ENCODE results near the gene GJA5.

The GJA5 gene

DNA sequence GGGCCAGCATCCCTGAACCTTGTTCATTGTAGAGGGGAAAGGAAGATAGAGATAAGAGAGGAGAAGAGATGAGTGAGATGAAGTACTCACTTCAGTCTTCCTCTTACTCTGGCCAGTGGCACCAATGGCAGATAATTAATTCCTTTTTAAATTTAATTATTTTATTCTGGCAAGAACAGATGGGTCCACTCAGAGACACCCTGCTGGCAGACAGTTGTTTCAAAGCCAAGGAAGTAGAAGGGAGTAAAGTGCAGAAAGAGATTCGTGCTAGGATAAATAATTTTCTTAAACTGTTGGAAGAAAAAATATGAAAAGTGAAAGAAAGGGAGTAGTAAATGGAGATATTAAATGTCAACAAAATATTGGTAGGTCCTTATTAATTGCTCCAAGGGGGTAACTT lies 7.7 kb upstream of the GJA5 start:
- Histone ChIP-seq H3K9me3 (ENCODE audit: control insufficient read depth, insufficient read depth, low read length) (no peaks in the 10 kb centered on the region), H3K36me3 (ENCODE audit: control insufficient read depth, insufficient read depth, low read length) (no peaks in the 10 kb centered on the region), H3K27me3 (ENCODE audit: control insufficient read depth, insufficient read depth, low read length) (no peaks in the 10 kb centered on the region), H3K27ac (ENCODE audit: low read length) (no peak overlapping the region), H3K4me1 (ENCODE audit: control insufficient read depth, insufficient read depth, low read length) (no peaks in the 10 kb centered on the region), H3K4me3 (ENCODE audit: low read length) (no peak overlapping the region)
- no peak for DNase-seq (ENCODE audit: low read depth, low spot score)
- 100% methylated on average over 1 of the region's 1 CpG for WGBS (ENCODE audit: insufficient coverage, insufficient read length)

DNA sequence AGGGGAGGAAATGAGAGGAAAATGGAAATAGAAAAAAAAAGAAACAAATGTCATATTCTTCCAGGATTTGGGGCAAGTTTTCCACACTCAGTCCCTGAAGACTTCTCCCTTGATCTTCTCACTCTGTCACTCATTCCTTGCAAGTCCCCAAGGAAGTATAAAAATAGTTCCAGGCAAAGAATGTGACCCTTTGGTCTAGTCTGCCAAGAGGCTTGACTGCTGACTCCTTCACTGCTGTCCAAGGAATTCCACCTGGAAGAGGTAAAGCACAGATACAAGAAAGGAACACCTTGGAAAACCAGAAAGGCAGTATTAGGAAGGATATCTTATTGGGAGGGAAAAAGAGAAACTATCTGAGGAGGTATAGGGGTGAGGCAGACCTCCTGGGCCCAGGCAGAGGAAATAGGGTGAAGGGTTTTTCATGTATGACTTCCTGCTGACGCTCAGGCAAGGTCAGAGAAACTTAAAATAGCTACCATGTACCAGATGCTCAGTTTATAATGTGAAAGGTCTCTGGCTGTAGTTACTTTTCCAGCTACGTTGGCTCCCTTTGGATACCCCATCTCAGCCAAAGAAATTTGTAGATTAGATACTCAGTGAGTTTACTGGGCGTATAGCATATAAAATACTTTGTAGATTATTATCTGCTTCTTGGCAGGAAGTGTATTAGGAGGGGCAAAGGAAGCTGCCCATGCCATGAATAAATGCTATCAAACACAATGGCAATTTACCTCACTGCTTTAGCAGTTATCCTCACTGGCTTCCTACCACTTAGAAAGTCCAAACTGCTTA lies 2.0 kb upstream of the GJA5 start:
- H3K4me3 ChIP-seq (ENCODE audit: low read length), result no peak overlapping the region
- no peaks in the 10 kb centered on the region for H3K36me3 ChIP-seq (ENCODE audit: control insufficient read depth, insufficient read depth, low read length)
- H3K4me1 ChIP-seq (ENCODE audit: control insufficient read depth, insufficient read depth, low read length), result no peaks in the 10 kb centered on the region
- H3K27ac ChIP-seq (ENCODE audit: low read length), result no peak overlapping the region
- no peaks in the 10 kb centered on the region for H3K27me3 ChIP-seq (ENCODE audit: control insufficient read depth, insufficient read depth, low read length)
- no CpG with 5 or more reads among the region's 3 CpGs for WGBS (ENCODE audit: insufficient coverage, insufficient read length)
- H3K9me3 ChIP-seq (ENCODE audit: control insufficient read depth, insufficient read depth, low read length), result no peaks in the 10 kb centered on the region
- no peak for DNase-seq (ENCODE audit: low read depth, low spot score)

DNA sequence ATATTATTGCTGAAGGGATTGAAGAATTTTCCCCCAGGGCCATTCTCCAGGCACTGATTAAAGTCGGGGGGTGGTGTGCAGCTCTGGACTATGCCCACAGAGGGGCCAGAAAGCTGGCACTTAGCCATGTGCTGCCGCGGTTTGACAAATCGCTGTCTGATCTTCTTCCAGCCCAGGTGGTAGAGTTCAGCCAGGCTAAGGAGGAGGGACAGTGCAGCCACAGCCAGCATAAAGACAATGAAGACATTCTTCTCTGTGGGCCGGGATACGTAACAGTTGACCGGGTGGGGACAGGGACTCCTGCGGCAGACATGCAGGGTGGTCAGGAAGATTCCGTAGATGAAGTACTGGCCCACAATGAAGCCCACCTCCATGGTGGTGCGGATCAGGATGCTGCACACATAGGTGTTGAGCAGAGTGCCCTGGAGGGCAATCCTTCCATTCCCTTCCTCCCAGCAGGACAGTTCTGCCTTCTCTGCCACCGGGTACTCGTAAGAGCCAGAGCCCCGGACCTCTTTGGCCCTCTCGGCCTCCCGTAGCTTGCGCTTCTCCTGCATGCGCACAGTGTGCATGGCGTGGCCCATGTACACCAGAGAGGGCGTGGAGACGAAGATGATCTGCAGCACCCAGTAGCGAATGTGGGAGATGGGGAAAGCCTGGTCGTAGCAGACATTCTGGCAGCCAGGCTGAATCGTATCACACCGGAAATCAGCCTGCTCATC lies 1.9 kb downstream of the GJA5 start:
- H3K36me3 ChIP-seq (ENCODE audit: control insufficient read depth, insufficient read depth, low read length), result no peaks in the 10 kb centered on the region
- no peak overlapping the region for H3K27ac ChIP-seq (ENCODE audit: low read length)
- no peaks in the 10 kb centered on the region for H3K27me3 ChIP-seq (ENCODE audit: control insufficient read depth, insufficient read depth, low read length)
- no peak for DNase-seq (ENCODE audit: low read depth, low spot score)
- WGBS (ENCODE audit: insufficient coverage, insufficient read length), result no CpG with 5 or more reads among the region's 24 CpGs
- no peaks in the 10 kb centered on the region for H3K9me3 ChIP-seq (ENCODE audit: control insufficient read depth, insufficient read depth, low read length)
- H3K4me3 ChIP-seq (ENCODE audit: low read length), result no peak overlapping the region
- no peaks in the 10 kb centered on the region for H3K4me1 ChIP-seq (ENCODE audit: control insufficient read depth, insufficient read depth, low read length)

DNA sequence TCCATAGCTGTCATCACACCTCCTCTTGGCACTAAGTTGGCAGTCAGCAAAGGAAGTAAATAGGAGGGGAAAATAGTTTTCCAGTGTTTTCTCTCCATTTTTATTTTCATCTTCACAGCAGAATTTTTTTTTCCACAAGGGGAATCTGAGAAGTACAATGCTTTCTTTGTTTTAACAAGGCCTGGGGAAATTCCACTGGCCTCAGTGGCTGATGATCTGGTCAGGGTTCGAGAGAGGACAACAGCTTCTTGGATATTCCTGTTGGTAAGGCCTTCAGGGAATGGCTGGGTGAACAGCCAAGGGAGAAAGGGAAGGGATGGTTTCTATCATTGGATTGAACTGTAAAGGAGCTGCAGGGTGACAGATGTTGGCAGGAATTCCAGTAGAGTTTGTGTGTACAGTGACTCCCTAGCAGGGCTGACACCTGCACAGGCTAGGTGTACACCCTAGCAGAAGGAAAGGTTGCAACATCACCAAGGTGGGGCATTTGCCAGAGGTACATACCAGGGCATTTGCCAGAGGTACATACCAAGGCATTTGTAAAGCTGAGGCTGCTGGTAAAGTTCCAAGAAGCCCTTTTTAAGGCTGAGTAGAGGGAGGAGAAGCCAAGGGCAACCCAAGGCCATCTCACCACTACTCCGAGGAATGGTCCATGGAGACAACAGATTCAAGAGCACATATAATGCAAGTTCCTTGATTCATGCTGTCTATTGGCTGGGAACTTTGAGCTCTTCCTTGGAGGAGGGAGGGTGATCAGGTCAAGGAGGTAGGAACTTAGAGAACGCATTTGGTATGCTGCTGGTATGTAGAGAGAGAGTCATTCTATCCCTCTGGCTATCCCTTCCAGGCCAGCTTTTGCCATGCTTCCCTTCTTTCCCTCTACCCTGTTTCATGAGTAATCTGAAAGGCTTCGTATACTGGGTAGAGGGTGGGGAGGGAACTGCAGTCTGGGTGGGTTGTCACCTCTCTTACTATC lies 3.1 kb downstream of the GJA5 start:
- no peaks in the 10 kb centered on the region for H3K9me3 ChIP-seq (ENCODE audit: control insufficient read depth, insufficient read depth, low read length)
- no peak for DNase-seq (ENCODE audit: low read depth, low spot score)
- no CpG with 5 or more reads among the region's 4 CpGs for WGBS (ENCODE audit: insufficient coverage, insufficient read length)
- no peaks in the 10 kb centered on the region for H3K27me3 ChIP-seq (ENCODE audit: control insufficient read depth, insufficient read depth, low read length)
- no peak overlapping the region for H3K4me3 ChIP-seq (ENCODE audit: low read length)
- H3K4me1 ChIP-seq (ENCODE audit: control insufficient read depth, insufficient read depth, low read length), result no peaks in the 10 kb centered on the region
- H3K36me3 ChIP-seq (ENCODE audit: control insufficient read depth, insufficient read depth, low read length), result no peaks in the 10 kb centered on the region
- H3K27ac ChIP-seq (ENCODE audit: low read length), result no peak overlapping the region

DNA sequence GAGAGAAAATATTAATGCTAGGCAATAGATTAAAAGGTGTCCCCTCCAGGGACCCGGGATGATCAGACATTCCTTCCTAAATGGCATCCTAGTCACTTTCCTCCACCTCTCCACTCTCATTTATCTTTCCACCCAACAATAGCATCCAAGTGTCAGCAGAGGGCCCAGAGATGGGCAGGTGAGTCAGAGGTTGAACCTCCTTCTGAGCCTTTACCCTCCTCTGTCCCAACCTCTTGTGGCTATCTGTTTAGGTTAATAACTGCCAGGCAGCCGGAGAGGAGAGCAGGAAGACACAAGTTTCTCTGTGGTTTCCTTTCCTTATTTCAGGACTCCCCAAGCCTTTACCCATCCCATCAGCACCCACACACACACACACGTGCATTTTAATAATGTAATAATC lies 4.1 kb downstream of the GJA5 start:
- H3K4me1 ChIP-seq (ENCODE audit: control insufficient read depth, insufficient read depth, low read length), result no peaks in the 10 kb centered on the region
- H3K36me3 ChIP-seq (ENCODE audit: control insufficient read depth, insufficient read depth, low read length), result no peaks in the 10 kb centered on the region
- H3K27ac ChIP-seq (ENCODE audit: low read length), result no peak overlapping the region
- no peak for DNase-seq (ENCODE audit: low read depth, low spot score)
- no peaks in the 10 kb centered on the region for H3K9me3 ChIP-seq (ENCODE audit: control insufficient read depth, insufficient read depth, low read length)
- no CpG with 5 or more reads among the region's 3 CpGs for WGBS (ENCODE audit: insufficient coverage, insufficient read length)
- no peak overlapping the region for H3K4me3 ChIP-seq (ENCODE audit: low read length)
- no peaks in the 10 kb centered on the region for H3K27me3 ChIP-seq (ENCODE audit: control insufficient read depth, insufficient read depth, low read length)

DNA sequence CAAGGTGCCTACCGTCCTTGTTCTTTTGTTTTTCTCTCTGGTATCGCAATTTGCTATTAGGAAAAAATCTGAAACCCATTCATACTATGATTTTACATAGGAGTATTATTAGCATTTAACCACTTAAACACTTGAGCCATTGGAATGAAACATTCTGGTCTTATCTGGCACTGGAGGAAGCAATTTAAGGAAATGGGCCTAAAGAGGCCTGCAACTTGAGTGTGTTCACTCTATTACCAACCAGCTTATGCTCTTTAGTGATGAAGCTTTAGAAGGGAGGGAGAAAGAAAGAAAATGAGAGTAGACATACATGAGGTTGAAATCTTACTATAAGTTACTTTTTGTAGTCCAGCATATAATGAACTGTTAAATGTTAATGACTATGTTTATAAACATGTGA lies 5.7 kb downstream of the GJA5 start:
- no peak overlapping the region for H3K27ac ChIP-seq (ENCODE audit: low read length)
- H3K4me1 ChIP-seq (ENCODE audit: control insufficient read depth, insufficient read depth, low read length), result no peaks in the 10 kb centered on the region
- H3K36me3 ChIP-seq (ENCODE audit: control insufficient read depth, insufficient read depth, low read length), result no peaks in the 10 kb centered on the region
- H3K9me3 ChIP-seq (ENCODE audit: control insufficient read depth, insufficient read depth, low read length), result no peaks in the 10 kb centered on the region
- no peak overlapping the region for H3K4me3 ChIP-seq (ENCODE audit: low read length)
- no peaks in the 10 kb centered on the region for H3K27me3 ChIP-seq (ENCODE audit: control insufficient read depth, insufficient read depth, low read length)
- DNase-seq (ENCODE audit: low read depth, low spot score), result no peak
- WGBS (ENCODE audit: insufficient coverage, insufficient read length), result no CpG with 5 or more reads among the region's 2 CpGs

DNA sequence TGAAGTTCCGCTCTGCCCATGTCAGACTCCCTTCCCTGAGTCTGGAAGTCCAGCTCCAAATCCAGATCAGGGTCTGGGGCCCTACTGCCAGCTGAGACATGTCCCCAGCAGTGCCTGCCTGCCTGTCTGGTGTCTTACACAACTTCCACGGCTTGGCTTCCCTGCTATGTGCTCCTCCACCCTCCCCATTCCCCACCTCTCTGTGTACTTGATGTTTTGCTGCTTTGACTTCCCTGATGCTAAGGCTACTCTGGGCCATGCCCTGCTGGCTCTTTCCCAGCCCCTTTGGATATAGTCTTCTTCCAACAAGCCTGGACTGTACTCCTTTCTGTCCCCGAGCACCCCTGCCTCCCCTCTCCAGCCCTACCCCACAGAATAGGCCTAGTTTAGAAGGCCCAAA lies 7.3 kb downstream of the GJA5 start:
- WGBS (ENCODE audit: insufficient coverage, insufficient read length), result no CpG with 5 or more reads among the region's 3 CpGs
- Histone ChIP-seq H3K9me3 (ENCODE audit: control insufficient read depth, insufficient read depth, low read length) (no peaks in the 10 kb centered on the region), H3K27me3 (ENCODE audit: control insufficient read depth, insufficient read depth, low read length) (no peaks in the 10 kb centered on the region), H3K27ac (ENCODE audit: low read length) (no peak overlapping the region), H3K36me3 (ENCODE audit: control insufficient read depth, insufficient read depth, low read length) (no peaks in the 10 kb centered on the region), H3K4me1 (ENCODE audit: control insufficient read depth, insufficient read depth, low read length) (no peaks in the 10 kb centered on the region), H3K4me3 (ENCODE audit: low read length) (no peak overlapping the region)
- DNase-seq (ENCODE audit: low read depth, low spot score), result no peak

DNA sequence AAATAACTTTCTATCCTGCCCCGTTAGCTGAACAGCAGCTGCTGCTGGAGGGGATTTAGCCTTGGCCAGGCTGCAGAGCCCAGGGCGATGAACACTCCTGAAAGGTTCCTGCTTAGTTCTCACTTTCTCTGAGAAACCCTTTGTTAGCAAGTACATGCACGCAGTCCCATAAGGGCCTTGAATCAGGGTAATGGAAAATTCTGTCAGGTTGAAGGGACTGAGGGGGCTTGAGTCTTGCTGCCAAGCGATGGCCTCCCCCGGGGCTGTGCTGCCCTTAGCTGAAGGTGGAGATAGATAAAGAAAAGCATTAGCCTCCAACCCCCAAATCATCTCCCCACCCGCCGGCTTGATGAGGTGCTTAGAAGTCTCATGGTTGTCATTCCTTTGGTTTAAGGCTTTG lies 7.9 kb downstream of the GJA5 start:
- no peak overlapping the region for H3K27ac ChIP-seq (ENCODE audit: low read length)
- WGBS (ENCODE audit: insufficient coverage, insufficient read length), result no CpG with 5 or more reads among the region's 7 CpGs
- no peaks in the 10 kb centered on the region for H3K9me3 ChIP-seq (ENCODE audit: control insufficient read depth, insufficient read depth, low read length)
- H3K4me3 ChIP-seq (ENCODE audit: low read length), result no peak overlapping the region
- no peaks in the 10 kb centered on the region for H3K27me3 ChIP-seq (ENCODE audit: control insufficient read depth, insufficient read depth, low read length)
- no peaks in the 10 kb centered on the region for H3K36me3 ChIP-seq (ENCODE audit: control insufficient read depth, insufficient read depth, low read length)
- H3K4me1 ChIP-seq (ENCODE audit: control insufficient read depth, insufficient read depth, low read length), result no peaks in the 10 kb centered on the region
- DNase-seq (ENCODE audit: low read depth, low spot score), result no peak

DNA sequence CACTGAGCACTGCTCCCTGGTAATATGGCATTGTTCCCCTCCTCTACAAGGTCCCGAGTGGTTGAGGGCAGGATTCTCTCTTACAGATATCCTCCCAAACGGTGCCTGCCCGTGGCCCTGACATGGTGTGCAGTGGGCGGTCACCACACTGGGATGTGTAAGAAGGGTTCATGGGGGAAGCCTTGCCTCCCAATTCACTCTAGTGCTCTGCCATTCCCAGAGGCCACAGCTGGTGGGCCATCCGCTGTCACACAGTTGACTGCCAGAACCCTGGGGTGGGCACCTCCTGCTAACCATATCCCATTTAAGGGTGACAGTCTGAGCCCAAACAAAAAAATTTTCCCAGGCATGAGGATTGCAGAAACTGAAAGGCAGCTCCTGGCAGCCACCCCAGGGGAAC lies 9.1 kb downstream of the GJA5 start:
- WGBS (ENCODE audit: insufficient coverage, insufficient read length), result no CpG with 5 or more reads among the region's 5 CpGs
- no peak for DNase-seq (ENCODE audit: low read depth, low spot score)
- Histone ChIP-seq H3K27ac (ENCODE audit: low read length) (no peak overlapping the region), H3K27me3 (ENCODE audit: control insufficient read depth, insufficient read depth, low read length) (no peaks in the 10 kb centered on the region), H3K36me3 (ENCODE audit: control insufficient read depth, insufficient read depth, low read length) (no peaks in the 10 kb centered on the region), H3K4me3 (ENCODE audit: low read length) (no peak overlapping the region), H3K4me1 (ENCODE audit: control insufficient read depth, insufficient read depth, low read length) (no peaks in the 10 kb centered on the region), H3K9me3 (ENCODE audit: control insufficient read depth, insufficient read depth, low read length) (no peaks in the 10 kb centered on the region)

DNA sequence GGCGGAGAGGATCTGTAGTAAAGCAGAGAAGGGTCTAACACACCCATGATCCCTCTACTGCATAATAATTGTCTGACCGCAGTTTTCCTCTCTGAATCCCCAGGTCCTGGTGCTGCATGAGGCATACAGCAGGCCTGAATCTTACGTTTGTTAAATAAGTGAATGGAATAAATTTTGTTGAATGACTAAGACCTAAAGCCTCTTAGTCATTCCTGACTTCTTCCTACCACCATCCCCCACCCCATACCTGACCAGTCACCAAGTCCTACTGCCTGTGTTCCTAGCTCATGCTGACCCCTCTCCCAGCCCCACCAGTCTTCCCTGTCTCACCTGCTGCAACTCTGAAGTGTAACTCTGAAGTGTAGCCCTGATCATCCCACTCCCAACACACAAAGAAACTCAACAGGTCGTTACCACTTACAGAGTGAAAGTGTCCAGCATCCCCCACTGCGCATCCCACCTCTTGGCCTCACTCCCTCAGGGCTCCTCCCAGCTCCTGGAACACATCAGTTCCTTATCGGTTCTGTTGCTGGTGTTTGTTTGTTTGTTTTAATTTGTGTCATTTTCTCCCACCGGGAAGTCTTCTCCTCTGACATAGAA lies 9.7 kb downstream of the GJA5 start:
- WGBS (ENCODE audit: insufficient coverage, insufficient read length), result no CpG with 5 or more reads among the region's 7 CpGs
- no peak for DNase-seq (ENCODE audit: low read depth, low spot score)
- Histone ChIP-seq H3K27ac (ENCODE audit: low read length) (no peak overlapping the region), H3K36me3 (ENCODE audit: control insufficient read depth, insufficient read depth, low read length) (no peaks in the 10 kb centered on the region), H3K4me3 (ENCODE audit: low read length) (no peak overlapping the region), H3K27me3 (ENCODE audit: control insufficient read depth, insufficient read depth, low read length) (no peaks in the 10 kb centered on the region), H3K9me3 (ENCODE audit: control insufficient read depth, insufficient read depth, low read length) (no peaks in the 10 kb centered on the region), H3K4me1 (ENCODE audit: control insufficient read depth, insufficient read depth, low read length) (no peaks in the 10 kb centered on the region)
